Heart right ventricle (tissue), 16 donors: ENCODE results near the gene NHERF1. TPM values are rescaled to one million over a fixed set of nuclear protein-coding genes. Genes with fewer than 3 reads are reported as not detected.
A peak's percentile ranks its signal among the peaks of the same experiment; 100 is the strongest.

ENCODE experiments used
- ATAC-seq, 8 donors: fragments of 200-7000 bp; cut with Tn5 transposase; one replicate each; pipeline ENCODE4 v1.9.1; 2020; ENCODE audit warnings: mild to moderate bottlenecking in 8 of 8, moderate library complexity in 8 of 8, moderate number of reproducible peaks in 1 of 8
- DNase-seq, 2 donors: peaks; one replicate each; pipeline ENCODE4 v3.0.0-alpha.2; 2020
- H3K27ac ChIP-seq, 10 donors: fragments of 200-600 bp; sonication (generic) in 2 of 10; one replicate each; pipeline versions ENCODE4 v1.5.0 to v1.8.0; 2020 to 2022; ENCODE audit warnings: mild to moderate bottlenecking in 3 of 10
- H3K27me3 ChIP-seq, 7 donors: fragments of 200-600 bp; one replicate each; pipeline ENCODE4 v1.8.0; 2021 to 2022; ENCODE audit warnings: mild to moderate bottlenecking in 2 of 7
- H3K36me3 ChIP-seq, 9 donors: fragments of 200-600 bp; sonication (generic) in 1 of 9; one replicate each; pipeline versions ENCODE4 v1.5.0 to v1.8.0; 2020 to 2022; ENCODE audit warnings: mild to moderate bottlenecking in 2 of 9
- H3K4me1 ChIP-seq, 9 donors: fragments of 200-600 bp; sonication (generic) in 1 of 9; one replicate each; pipeline versions ENCODE4 v1.5.0 to v1.8.0; 2020 to 2022; ENCODE audit warnings: mild to moderate bottlenecking in 4 of 9
- H3K4me3 ChIP-seq, 10 donors: fragments of 200-600 bp; sonication (generic) in 2 of 10; one replicate each; pipeline versions ENCODE4 v1.5.0 to v1.8.0; 2020 to 2022; ENCODE audit warnings: mild to moderate bottlenecking in 7 of 10, moderate library complexity in 2 of 10
- H3K9me3 ChIP-seq, 11 donors: fragments of 200-600 bp in 10 of 11; sonication (generic) in 2 of 11; one replicate each; pipeline versions ENCODE4 v1.5.0 to v1.8.0; 2013 to 2022; ENCODE audit warnings: mild to moderate bottlenecking in 2 of 11, control low read depth in 1 of 11, moderate library complexity in 1 of 11
- CTCF ChIP-seq, 9 donors: fragments of 200-600 bp; sonication (generic) in 2 of 9; IDR thresholded peaks; one replicate each; pipeline versions ENCODE4 v1.5.0 to v1.8.0; 2021 to 2022; ENCODE audit warnings: antibody characterized with exemption in 9 of 9, mild to moderate bottlenecking in 5 of 9, moderate library complexity in 1 of 9
- WGBS, 2 donors: extraction: QIAGEN DNeasy Blood & Tissue Kit; methylation state at CpG; one replicate each; pipeline ENCODE4 v1.1.7; 2013; ENCODE audit warnings: inconsistent platforms in 1 of 2; 5-methylcytosine and 5-hydroxymethylcytosine counted together
- intact Hi-C, 10 donors: fragments of 100-400 bp; cut with DNase I; formaldehyde crosslinking; loops; one replicate each; pipeline versions ENCODE4 v1.11.1 to v1.14.2; 2022
- polyA plus RNA-seq, 2 donors: library from polyadenylated mRNA; stranded (reverse); fragments of 200-250 nt; gene quantifications; one replicate each; pipeline ENCODE4 v1.2.3, GENCODE V29; 2013
- total RNA-seq, 10 donors: library from RNA; stranded (reverse); fragmentation: NEBNext Ultra II Directional in 3 of 10; extraction: Animal tissue kit (Norgen Biotek cat#: 25700) in 3 of 10; gene quantifications; one replicate each; pipeline versions ENCODE4 v1.2.1 to v1.2.4, GENCODE V29; 2021 to 2023
- donor health status: Arrhythmogenic right ventricular cardiomyopathy.
- donor health status: ischemic (EF 13 %, LVEDD 7.1; RV severe dilation, severe dysfunction).
- donor health status: healthy with polysubstance abuse.
- donor health status: DM: no; HTN: yes; CAD: no.
- donor health status: DM: no; HTN: no; CAD: no.
- donor health status: ischemic (EF 25% LVEDD 6.9; RV normal size, moderate dysfunction).
- donor health status: ischemic (EF 25% LVEDD 5.7; RV mildly dilated, moderate dysfunction).
- donor health status: healthy.
- donor health status: DM: yes; HTN: yes; CAD: no.
- donor health status: Ischemic cardiomyopathy.
- donor health status: ischemic (EF 35%, LVEDD 5.7; RV mildly dilated, moderate dysfunction).
- donor health status: nonischemic (EF 11% LVEDD 7.7; RV severe dilation, severe dysfunction).
- donor health status: DM: yes; HTN: yes; CAD: no.
- donor health status: PGD.
- donor health status: ischemic (EF 29% LVEDD 5.4; RV normal size, mild dysfunction).
- donor health status: nonischemic (EF 23%, LVEDD 6.1; RV moderate dilation, normal function).

Gene NHERF1
- total and polyA plus RNA-seq, 12 donors, result 6.7 to 33.4 (median 12.7) TPM

GRCh38 chr17:74752822-74753401, 4.5 kb downstream of the NHERF1 start:
- H3K4me1 ChIP-seq, result peaks cover 14 to 73% (median 45%) of the 10 kb centered on the region in 9 donors
- no peak for TF ChIP-seq CTCF (IDR thresholded peaks at IDR 0.05)
- no peak for ATAC-seq
- H3K27ac ChIP-seq, result no peak overlapping the region
- no peaks in the 10 kb centered on the region for H3K27me3 ChIP-seq
- no peak overlapping the region for H3K4me3 ChIP-seq
- DNase-seq, result no peak
- intact Hi-C loops, result no loop called here
- 90 to 92% methylated on average over 7 of the region's 7 CpGs for WGBS, 2 donors
- no peaks in the 10 kb centered on the region for H3K9me3 ChIP-seq
- peaks cover 0 to 9% (median 0%) of the 10 kb centered on the region in 9 donors for H3K36me3 ChIP-seq

DNA sequence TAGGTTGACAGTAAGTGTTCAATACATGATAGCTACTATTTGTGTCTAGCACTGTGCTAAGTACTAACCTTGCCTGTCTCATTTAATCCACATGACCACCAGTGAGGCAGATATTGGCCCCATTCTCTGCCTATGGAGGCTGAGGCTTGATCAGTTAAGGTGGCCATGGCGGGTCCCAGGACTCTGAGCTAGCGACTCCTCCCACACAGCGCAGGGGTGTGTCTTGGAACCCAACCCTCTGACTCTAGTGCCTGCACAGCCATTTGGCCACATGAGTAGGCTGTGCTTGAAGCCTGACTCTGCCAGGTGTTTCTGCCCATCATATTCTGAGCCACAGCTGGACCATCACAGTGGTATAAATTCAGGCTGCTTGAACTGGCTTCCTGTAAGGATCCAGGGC, 6.4 kb downstream of the NHERF1 start:
- H3K4me1 ChIP-seq, result peaks cover 21 to 83% (median 52%) of the 10 kb centered on the region in 9 donors
- WGBS, 2 donors, result 95 to 97% methylated on average over 3 of the region's 3 CpGs
- no peak for TF ChIP-seq CTCF (IDR thresholded peaks at IDR 0.05)

DNA sequence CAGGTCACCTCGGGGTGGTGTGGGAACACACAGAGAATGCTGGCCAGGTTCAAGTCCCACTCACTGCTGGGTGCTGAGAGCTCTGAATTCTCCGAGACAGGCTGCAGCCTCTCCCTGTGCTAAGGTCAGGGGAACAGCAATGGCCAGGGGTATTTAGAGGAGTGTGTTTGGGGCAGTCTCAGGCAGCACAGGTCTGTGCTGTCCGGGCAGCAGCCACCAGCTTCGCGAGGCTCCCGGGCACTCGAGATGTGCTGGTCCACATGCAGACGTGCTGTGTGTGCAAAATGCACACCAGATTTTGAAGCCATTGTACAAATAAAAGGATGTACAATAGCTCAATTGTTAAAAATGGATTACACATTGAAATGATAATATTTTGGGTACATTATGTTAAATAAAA, 7.1 kb downstream of the NHERF1 start:
- no peaks in the 10 kb centered on the region for H3K9me3 ChIP-seq
- no peak for DNase-seq
- intact Hi-C loops, result no loop called here
- no peak for TF ChIP-seq CTCF (IDR thresholded peaks at IDR 0.05)
- H3K36me3 ChIP-seq, result peaks cover 0 to 9% (median 0%) of the 10 kb centered on the region in 9 donors
- no peaks in the 10 kb centered on the region for H3K27me3 ChIP-seq
- 90 to 91% methylated on average over 8 of the region's 8 CpGs for WGBS, 2 donors
- ATAC-seq, result no peak
- H3K4me3 ChIP-seq, result no peak overlapping the region
- no peak overlapping the region for H3K27ac ChIP-seq
- peaks cover 24 to 82% (median 52%) of the 10 kb centered on the region in 9 donors for H3K4me1 ChIP-seq

More for the DNA sequence above, 6.4 kb downstream of the NHERF1 start:
- H3K27ac ChIP-seq, result no peak overlapping the region
- DNase-seq (no peak), ATAC-seq (no peak)
- no peaks in the 10 kb centered on the region for H3K27me3 ChIP-seq
- no peak overlapping the region for H3K4me3 ChIP-seq
- intact Hi-C loops, result no loop called here
- peaks cover 0 to 9% (median 0%) of the 10 kb centered on the region in 9 donors for H3K36me3 ChIP-seq
- H3K9me3 ChIP-seq, result no peaks in the 10 kb centered on the region

- no peak for DNase-seq
- no peaks in the 10 kb centered on the region for H3K9me3 ChIP-seq
- intact Hi-C loops, result no loop called here
- ATAC-seq, result no peak
- peak overlapping the region in 3 of 10 donors; percentile 31 to 70 (median 46) for H3K27ac ChIP-seq
- peaks cover 0 to 9% (median 0%) of the 10 kb centered on the region in 9 donors for H3K36me3 ChIP-seq
- peaks cover 33 to 80% (median 55%) of the 10 kb centered on the region in 9 donors for H3K4me1 ChIP-seq
- no peak overlapping the region for H3K4me3 ChIP-seq
- TF ChIP-seq CTCF (IDR thresholded peaks at IDR 0.05), result no peak
- no peaks in the 10 kb centered on the region for H3K27me3 ChIP-seq
- 78 to 86% methylated on average over 3 of the region's 3 CpGs for WGBS, 2 donors
Measured at GRCh38 chr17:74756891-74757290, 8.5 kb downstream of the NHERF1 start.
